ENCODE measurements around the gene CYCS.
"Not testable (repeated sequence)": the region's sequence is repeated elsewhere in the genome, so short reads cannot be mapped to it uniquely, and the experiment has no call there.

Gene CYCS

DNA sequence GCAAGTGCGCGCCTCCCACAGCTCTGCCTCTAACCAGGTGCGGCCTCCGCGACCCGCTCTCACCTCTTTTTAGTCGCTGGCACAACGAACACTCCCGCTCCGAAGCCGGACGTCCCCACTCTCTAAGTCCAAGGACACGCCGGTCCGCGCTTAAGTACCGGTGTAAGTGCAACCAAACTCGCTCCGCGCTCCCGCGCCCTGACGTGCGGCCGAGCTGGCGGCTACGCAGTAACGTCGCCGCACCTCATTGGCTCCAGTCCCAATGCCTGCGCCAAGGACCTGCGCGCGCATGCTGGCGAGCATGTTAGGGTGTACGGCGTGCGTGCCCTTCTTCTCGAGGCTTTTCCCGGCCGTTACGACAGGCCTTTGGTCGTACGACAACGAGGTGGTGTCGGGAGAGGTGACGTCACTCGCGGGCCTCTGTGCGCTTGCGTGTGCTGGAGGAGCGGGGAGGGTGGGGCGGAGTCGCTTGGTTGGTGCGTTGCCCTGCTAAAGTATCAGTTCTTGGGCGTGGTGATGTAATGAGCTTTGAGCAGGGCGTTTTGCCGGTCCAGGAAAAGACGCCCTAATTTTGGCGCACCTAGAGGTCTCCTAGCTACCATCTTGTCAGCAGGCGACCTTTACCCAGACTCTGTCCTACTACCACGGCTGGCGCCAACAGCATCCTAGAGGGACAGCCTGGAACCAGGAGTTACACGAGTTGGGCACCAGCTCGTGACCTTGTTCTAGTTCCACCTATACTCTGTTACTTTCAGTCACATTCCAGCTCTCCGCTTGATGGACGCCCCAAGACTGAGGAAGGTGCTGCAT lies at the start of gene CYCS:
Gene CYCS (minus strand): TSS at position 124 of the 810 bp plus-strand sequence. CDS start 1,141 bp downstream, outside the sequence.
- peak; percentile 100 for DNase-seq

DNA sequence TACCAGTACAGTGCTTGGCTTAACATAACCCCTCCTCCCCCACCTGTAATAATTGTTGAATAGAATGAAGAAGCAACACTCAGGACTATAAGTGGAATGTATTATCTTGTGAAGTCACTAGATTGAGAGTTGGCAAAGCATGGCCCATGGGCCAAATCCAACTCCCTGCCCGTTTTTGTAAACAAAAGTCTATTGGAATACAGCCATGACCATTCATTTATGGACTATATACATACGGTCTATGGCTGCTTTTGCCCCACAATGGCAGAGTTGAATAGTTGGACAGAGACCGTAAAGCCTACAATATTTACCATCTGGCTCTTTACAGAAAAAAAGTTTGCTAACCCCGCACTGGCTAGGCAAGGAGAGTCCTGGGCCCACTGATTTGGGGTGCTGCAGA lies 48.1 kb upstream of the CYCS start:
- DNase-seq: no peak

GRCh38 chr7:25171516-25171915 lies 46.5 kb upstream of the CYCS start:
- no peak for DNase-seq

DNA sequence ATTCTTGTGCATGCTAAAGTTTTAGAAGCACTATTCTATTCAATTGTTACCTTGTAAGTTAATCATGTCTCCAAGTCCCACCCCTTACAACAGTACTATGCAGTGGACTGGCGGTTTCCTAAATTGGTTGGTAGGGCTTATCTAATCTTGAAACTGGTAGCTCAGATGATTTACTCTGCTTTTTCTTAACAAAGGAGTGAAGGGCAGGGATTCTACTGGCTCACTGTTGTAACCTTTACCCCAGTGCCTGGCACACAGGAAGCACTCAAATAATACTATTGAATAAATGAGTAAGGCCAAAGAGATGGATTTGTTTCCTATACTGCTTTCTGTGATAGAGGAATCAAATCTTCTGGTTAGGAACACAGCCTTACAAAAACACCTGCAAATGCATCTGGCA lies 46.0 kb upstream of the CYCS start:
- DNase-seq: no peak

GRCh38 chr7:25169683-25170082 lies 44.6 kb upstream of the CYCS start:
- DNase-seq: no peak

GRCh38 chr7:25168145-25168544 lies 43.1 kb upstream of the CYCS start:
- DNase-seq: no peak

DNA sequence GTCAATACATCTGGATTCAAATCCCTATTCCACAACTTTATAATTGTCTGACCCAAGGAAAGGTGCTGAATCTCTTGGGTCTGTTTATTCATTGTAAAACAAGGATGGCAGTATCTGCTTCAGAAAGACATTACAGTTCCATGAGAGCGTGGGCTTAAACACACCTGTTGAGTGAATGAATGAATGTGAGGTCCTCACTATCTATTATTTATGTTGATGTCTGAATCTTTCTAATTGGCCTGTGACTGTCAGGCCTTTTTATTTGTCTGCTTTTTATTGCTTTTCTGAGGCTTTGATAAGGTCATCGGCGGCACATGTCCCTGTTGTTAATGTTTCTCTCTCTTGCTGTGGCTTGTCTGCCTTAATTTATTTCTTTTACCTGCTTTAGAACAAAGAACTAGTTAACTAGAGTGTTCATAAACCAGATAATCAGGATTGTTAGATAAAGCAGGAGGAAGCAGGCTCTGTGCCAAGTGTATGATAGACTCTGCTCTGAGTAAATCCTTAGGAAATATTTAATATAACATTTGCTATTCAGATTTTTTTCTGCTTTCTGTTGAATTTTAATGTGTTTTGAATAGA lies 42.3 kb upstream of the CYCS start:
- no peak for DNase-seq

DNA sequence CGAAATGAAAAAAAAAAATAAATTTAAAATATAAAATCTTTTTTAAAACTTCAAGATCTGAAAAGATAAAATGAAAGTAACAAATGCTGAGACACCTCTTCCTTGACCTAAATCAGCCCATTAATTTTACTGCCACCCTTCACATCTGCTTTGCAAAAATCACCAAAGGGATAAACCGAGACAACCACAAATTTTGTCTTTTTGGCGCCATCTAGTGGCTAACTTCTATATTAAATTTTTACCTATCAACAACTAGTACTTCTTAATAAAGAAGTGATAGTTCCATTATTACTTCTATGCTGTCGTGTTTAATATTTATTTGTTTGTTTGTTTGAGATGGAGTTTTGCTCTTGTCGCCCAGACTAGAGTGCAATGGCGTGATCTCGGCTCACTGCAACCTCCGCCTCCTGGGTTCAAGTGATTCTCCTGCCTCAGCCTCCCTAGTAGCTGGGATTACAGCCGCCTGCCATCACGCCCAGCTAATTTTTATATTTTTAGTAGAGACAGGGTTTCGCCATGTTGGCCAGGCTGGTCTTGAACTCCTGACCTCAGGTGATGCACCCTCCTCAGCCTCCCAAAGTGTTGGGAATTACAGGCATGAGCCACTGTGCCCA lies 35.0 kb upstream of the CYCS start:
- DNase-seq: not testable (repeated sequence)

DNA sequence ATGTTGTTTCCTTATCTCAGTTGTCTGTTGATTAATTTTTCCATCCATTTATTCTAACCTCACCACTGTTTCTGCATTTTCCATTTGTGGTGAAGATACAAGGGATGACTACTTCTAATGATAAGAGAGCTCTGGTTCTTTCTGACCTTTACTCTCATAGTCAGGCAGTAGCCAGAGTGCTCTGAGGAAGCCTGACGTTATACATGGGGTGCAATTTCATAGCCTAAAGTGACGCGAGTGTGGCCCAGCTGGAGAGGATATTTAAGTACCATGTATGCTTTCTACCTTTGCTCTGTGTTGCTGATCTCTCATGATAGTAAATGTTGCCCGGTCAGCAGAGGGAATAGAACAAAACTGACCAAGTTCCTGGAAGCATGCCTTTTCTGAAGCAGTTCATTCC lies 33.9 kb upstream of the CYCS start:
- no peak for DNase-seq

DNA sequence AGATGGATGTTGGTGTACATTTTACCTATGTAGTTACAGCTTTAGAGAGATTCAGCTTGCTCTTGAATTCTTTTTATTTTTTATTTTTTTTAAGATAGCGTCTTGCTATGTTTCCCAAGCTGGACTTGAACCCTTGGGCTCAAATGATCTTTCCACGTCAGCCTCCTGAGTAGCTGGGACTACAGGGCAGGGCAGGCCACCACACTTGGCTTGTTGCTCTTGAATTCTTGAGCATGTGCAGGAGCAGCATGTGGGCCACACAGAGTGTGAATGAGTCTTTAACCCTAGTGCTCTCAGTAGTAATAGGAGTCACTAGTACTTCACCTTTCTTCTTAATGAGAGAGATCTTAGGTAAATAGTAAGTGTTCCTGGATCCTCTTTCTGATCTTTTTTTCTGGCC lies 26.7 kb upstream of the CYCS start:
- DNase-seq: no peak

- no peak for DNase-seq
Measured at GRCh38 chr7:25149836-25150235, 24.8 kb upstream of the CYCS start.

DNA sequence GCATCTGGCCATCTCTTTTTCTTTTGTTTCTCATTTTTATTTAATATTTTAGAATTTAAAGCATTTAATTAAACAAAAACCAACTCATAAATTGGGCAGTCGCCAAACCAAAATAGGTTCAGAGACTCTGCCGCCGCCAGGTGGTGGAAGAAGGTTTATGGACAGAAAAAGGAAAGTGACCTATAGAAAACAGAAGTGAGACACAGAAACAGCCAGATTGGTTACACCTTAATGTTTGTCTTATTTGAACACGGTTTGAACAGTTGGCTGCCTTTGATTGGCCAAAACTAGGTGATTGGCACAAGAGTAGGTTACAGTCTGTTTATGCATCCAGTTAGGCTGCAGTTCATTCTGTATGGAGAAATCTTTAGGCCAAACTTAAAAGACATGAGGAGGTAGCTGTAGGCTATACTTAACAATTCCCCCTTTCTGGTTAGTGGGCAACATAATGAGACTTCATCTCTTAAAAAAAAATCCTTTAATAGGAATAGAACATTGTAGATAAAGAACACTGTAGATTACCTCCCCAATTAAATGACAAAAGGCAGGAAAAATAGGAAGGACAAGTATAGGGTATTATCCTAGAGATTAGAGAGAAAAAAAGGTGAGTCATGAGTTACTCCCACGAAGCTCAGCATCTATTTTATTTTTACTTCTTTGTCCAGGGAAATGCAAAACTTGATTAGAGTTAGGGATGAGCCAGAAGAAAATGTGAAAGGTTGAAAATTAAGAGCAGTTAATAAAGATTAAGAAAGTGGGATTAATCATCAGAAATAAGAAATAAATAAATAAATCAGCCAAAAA lies 23.9 kb upstream of the CYCS start:
- no peak for DNase-seq

GRCh38 chr7:25143763-25144162 lies 18.7 kb upstream of the CYCS start:
- DNase-seq: no peak

GRCh38 chr7:25139536-25139935 lies 14.5 kb upstream of the CYCS start:
- DNase-seq: no peak

DNA sequence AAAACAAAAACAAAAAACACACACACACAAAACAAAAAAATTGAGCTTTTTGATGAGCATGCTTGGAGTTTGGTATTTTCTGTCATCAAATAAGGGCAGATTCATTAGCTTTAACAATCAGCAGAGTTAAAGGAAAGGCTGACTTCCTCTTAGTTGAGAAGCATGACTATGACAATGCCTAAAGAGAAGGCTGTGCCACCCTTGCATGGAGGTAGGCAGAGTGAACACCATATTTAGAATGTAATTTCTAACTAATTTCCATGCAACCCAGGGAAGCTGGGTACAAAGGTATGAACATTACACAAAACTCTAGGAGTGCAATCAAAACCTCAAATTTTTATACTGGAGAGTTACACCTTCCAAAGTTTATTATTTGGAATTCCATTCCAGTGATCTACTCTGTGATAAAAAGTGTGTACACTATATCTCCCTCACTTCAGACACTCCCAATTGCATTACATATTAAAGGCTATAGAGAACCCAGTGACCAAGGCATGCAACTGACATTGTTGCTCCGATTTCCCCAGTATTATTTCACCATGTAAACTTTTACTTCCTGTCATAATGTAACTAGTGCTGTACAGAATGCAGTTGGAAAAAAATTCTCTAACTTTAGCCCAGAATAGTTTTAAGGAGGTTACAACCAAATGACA lies 9.4 kb upstream of the CYCS start:
- no peak for DNase-seq

- DNase-seq: no peak
Measured at GRCh38 chr7:25132430-25132829, 7.4 kb upstream of the CYCS start.

GRCh38 chr7:25126751-25127150 lies 1.7 kb upstream of the CYCS start:
- no peak for DNase-seq

DNA sequence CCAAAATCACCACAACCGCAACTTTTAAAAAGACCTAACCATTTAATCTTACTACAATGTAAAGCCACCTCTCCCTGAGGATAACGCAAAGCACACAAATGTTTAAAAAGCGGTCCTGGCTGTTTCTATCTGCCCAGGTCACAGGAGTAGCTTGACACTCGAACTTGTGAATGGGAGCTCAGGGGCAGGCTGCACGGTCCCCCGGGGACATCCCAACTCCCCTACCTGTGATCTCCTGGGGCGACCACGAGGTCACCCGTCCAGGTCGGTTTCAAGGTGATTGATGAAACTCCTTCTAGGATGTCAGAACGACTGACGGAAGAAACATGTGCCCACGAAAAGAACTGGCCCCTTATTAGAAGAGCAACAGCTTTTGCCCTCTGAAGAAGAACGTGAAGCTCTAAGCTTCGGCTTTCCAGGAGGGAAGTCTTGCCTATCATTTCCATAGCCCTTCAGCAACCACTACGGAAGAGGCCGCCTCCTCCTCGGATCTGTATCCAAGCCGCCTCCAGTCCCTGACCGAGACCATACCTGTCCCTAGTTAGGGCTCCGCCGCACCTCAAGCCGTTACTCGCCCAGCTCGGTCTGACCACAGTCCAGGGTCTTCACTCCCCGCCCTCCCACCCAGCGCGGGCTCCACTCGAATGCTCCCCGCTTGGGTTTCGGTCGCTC lies 459 bp downstream of the CYCS start:
- no peak for DNase-seq

- DNase-seq: no peak
Measured at GRCh38 chr7:25122373-25122772, 2.7 kb downstream of the CYCS start.

- no peak for DNase-seq
Measured at GRCh38 chr7:25121599-25121998, 3.5 kb downstream of the CYCS start.

DNA sequence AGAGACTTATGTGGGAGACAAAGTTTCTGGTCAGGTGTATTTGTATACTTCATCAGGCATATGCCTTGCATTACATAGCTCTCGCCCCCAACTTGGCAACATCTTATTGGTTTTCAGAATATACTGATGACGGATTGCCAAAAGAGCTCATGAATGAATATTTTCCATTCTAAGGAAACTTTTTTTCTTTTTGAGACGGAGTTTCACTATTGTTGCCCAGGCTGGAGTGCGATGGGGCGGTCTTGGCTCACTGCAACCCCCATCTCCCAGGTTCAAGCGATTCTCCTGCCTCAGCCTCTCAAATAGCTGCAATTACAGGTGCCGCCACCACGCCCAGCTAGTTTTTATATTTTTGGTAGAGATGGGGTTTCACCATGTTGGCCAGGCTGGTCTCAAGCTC lies 6.0 kb downstream of the CYCS start:
- no peak for DNase-seq

- DNase-seq: no peak
Measured at GRCh38 chr7:25118048-25118753, 6.9 kb downstream of the CYCS start.

Measured in activated CD4-positive, alpha-beta T cell treated with anti-CD3 and anti-CD28 coated beads for 1 hour (primary cell).